GM18498 (cell line): ENCODE data around the gene PROP1.
"Not testable (repeated sequence)": the region's sequence is repeated elsewhere in the genome, so short reads cannot be mapped to it uniquely, and the experiment has no call there.

Source experiments
- ATAC-seq: cut with Tn5 transposase; IDR thresholded peaks from one replicate; pipeline ENCODE4 v1.9.1; 2021; ENCODE audit warnings: mild to moderate bottlenecking, moderate library complexity; ENCODE audit not compliant: unreplicated experiment

Gene PROP1

GRCh38 chr5:177982956-177983355, 13.1 kb downstream of the PROP1 start:
- ATAC-seq = no peak

DNA sequence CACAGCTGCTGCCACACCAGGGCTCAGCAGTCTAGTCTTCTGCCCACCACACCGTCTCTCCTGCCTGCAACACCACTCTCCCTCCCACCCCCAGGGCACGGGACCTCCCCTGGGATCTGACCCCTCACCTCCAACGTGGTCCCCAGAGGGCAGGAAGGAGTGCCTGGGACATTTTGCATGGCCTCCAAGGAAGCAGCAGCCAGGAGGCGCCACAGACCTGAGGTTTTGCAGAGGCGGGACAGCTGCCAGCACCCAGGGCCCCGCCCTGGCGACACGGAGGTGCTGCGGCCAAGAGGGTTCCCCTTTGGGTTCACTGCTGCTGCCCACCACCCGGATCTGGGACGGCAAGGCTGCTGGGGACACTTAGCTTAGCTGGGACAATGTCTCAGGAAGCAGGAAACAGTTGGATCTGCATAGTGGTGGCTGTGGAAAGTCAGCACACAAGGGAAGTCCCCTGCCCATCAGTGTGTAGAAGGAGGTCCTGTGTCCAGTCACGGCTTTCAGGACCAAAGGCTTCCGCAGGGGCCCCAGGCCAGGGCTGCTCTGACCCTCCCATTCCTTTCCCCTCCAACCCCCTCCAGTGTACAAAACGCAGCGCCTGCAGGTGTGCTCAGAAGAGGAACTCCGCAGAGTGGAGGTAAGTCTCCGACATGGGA, 13.8 kb downstream of the PROP1 start:
- ATAC-seq = no peak

DNA sequence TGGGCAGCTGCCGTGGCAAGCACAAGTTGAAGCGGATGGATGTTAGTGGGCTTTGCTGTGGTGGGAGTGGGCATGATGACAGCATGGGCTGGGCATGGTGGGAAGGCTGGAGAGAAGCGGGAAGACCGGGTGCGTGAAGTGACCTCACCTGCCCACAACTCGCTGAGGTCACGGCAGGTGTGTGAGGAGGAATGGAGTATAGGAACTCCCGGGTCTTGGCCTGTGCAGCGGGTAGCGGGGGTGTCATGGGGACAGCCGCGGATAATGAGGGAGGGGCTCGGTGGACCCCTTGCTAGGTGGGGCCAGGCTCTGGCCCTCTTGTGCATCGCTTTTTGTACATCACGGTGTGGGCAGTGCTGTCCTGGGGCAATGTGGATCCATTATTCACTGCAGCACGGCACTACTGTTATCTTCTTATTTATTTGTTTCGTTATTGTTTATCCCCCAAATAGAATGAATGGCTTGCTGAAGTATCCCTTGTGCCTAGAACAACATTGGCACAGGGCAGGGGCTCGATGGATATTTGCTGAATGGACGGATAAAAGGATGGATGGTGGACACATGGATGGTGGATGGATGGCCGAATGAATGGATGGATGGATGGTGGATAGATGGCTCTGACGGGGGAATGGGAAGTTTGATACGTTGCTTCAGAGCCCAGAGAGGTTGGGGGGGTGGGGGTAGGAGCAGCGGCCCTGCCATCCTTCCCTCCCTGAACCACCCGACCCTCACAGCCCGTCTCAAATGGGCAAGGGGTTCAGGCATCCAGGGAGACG, 14.6 kb downstream of the PROP1 start:
- no peak for ATAC-seq

DNA sequence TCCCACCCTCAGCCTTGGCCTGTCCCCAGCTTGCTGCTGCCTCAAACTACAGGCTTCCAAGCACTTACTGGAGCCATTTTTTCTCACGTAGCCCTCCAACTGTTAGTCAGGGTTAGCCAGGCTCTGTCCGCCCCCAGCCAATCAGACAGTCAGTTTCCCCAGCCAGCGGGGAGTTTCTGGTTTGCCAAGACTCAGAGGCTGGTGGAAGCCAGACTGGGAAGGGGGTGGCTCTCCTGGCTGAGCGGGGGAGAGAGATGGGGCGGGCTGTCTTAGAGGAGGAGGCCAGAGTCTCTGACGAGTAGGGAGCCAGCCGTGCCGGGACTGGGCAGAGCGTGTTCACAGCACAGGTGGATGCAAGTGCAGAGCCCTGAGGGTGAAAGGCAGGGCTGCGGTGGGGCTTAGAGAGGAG, 15.3 kb downstream of the PROP1 start:
- no peak for ATAC-seq

DNA sequence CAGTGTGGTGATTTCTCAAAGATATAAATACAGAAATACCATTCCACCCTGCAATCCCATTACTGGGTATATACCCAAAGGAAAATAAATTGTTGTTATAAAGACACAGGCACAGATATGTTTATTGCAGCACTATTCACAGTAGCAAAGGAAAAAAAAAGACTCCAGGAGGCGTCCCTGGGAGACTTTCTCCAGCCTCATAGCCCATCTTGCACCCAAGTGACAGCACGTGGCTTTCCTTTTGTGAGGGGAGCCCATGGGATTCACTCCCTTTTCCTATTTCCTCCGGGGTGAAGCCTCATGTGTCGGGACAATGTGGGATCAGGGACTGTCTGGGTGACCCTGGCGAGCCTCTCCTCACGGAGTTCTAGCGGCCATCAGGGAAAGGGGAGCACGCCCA, 18.4 kb downstream of the PROP1 start:
- ATAC-seq = not testable (repeated sequence)

DNA sequence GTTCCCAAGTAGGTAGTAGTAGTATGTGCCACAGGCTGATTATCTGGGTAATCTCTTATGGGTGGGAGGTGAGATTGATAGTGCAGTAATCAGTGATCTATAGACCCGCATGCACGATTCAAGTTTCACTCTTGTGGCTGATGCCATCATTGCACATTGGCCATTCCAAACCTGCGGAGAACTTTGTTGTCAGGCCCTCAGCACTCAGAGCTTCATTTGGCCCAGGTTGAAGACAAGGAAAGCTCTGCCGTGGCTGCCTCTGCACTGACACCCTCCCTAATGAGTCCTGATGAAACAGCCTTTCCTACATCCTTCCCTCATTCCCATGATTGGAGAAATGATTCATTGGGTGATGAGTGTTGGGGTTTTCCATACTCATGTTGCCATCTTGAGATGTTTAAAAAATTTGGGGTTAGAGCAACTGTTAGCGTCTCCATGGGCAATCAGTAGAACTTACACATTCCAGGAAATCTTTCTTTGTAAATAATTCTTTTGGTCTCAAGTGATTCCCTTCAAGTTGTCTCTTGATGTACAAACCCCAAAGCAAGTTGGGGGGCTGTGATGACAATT, 22.9 kb downstream of the PROP1 start:
- ATAC-seq = no peak

GRCh38 chr5:177972613-177973012, 23.4 kb downstream of the PROP1 start:
- no peak for ATAC-seq

DNA sequence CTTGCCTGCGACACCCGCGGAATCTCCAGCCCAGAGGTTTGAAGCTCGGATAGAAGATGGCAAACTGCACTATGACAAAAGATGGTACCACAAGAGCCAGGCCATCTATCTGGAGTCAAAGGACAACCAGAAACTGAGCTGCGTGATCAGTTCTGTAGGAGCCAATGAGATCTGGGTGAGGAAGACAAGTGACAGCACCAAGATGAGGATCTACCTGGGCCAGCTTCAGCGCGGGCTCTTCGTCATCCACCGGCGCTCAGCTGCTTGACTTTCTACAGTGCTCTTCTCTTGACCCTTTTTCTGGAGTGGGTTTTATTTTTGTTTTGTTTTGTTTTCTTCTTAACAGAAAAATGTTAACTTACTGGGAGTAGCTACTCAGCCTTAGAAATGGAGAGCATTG, 24.0 kb downstream of the PROP1 start:
- not testable (repeated sequence) for ATAC-seq

GRCh38 chr5:177968661-177969211, 27.3 kb downstream of the PROP1 start:
- ATAC-seq = no peak

DNA sequence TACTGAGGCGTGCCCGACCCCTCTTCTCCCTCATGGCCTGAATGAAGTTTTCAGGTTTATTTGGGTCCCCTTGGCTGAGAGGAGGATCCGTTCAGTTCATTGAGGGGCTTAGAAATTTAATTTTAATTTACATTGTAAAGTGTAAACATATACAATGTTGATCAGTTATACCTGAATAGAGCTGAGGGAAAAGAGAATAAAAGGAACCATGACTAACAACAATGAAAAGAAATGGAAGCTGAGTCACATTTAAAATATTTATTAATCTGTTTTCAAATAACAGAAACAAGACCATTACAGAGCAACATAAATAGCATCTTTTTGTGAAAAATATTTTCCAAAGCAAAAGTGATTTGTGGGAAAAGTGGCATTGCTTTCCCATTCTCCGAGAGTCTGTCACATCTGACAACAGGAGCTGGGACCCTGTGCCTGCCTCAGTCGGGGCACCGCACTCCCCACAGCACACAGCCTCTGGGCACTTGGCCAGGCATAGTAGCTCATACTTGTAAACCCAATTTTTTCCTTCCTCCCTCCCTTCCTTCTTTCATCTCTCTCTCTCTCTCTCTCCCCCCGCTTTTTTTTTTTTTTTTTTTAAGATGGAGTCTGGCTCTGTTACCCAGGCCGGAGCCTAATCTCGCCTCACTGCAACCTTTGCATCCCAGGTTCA, 28.7 kb downstream of the PROP1 start:
- ATAC-seq = no peak

DNA sequence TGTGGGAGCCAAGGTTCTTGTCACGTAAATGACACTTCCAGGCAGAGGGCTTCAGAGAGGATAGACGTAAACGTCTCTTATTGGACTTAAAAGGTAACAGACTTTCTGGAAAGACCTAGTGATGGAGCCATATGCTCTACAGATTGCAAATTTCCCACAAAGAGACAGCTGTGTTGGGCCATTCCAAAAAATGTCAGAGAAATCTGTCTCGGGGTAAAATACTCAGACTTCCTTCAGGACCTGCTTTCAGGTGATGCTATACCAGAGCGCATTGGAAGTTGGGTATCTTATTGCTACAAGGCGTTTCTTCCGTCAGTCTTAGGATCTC, 29.2 kb downstream of the PROP1 start:
- ATAC-seq = no peak

- no peak for ATAC-seq
Measured at GRCh38 chr5:177966009-177966838, 29.8 kb downstream of the PROP1 start.

- ATAC-seq = no peak
Measured at GRCh38 chr5:177964471-177964870, 31.6 kb downstream of the PROP1 start.

DNA sequence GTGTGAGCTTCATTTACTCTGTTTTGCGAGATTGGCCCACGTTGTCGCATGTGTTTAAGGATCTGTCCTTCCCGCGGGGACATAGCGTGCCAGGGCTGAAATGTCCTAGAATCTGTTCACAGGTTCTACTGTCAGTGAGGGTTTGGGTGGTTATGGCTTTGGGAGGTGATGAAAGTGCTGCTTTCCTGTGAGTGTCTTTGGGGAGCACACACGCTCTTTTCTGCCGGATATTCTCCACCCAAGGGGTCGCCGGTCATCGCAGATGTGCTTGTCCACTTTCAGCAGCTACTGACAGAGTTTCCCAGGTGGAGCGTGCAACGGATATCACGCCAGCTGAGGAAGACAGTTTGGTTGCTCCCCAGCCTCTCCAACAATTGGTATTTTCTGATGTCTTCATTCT, 32.1 kb downstream of the PROP1 start:
- ATAC-seq = no peak

GRCh38 chr5:177959315-177959714, 36.7 kb downstream of the PROP1 start:
- ATAC-seq = no peak

- ATAC-seq = no peak
Measured at GRCh38 chr5:177958696-177959095, 37.3 kb downstream of the PROP1 start.

DNA sequence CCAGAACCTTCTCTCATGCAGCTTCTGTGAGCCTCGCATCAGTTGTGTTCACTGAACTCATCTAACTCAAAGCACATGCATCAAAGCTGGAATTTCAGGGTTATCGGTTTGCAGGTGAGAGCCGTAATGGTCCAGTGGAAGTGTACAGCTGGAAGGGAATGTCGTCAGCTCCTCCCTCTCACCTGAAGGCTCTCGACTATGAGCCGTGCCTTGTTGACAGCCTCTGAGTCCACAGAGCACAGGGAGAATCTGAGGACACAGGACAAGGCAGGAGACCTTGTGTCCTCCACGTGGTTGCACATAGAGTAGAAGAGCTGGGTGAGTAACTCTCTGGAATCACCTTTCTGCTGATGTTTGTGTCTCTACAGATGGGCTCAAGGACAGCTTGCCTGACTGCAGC, 38.8 kb downstream of the PROP1 start:
- no peak for ATAC-seq

GRCh38 chr5:177953101-177953500, 42.9 kb downstream of the PROP1 start:
- not testable (repeated sequence) for ATAC-seq

DNA sequence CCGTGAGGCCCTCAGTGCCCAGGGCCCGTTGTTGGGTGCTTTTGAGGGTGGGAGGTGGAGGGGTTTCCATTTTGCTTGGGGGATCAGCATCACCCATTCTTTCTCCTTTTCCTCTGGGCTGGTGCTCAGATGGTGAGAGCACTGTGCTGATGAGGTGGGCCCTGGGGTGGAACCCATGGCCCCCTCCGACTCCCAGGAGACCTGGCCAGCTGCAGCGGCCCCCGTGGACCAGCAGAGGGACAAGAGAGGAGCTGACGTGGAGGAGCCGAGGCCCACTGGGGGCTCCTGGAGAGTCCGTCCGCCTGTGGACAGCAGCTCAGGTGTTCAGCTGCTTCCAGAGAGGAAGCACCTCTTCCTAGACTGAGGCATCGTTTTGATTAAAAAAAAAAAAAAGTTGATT, 46.4 kb downstream of the PROP1 start:
- ATAC-seq = not testable (repeated sequence)

GRCh38 chr5:177949065-177949464, 47.0 kb downstream of the PROP1 start:
- ATAC-seq = peak; percentile 66

DNA sequence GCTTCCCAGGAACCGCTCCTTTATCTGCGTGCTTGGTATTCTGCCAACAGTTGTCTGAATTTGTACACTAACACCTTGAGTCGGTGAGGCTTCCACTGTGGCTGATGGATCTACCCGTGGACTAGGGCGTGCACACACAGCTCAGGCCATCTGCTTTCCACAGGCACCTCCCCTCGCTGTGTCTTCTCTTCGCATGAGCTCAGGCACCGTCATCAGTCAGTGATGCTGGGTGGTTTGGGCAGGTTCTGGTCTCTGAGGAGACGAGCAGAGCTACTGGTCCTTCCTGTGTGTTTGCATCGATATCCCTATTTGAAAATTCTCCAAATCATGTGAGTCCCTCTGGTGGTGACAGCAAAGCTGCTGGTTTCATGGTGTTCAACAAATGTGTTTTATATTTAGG, 48.1 kb downstream of the PROP1 start:
- not testable (repeated sequence) for ATAC-seq
